Measurements from ENCODE around the gene MATN4. TPM values are rescaled to one million over a fixed set of nuclear protein-coding genes. Genes with fewer than 3 reads are reported as not detected.

MATN4 gene
- total and polyA plus RNA-seq, 2 of the 4 experiments (the other 2 are of a cell fraction): 0.12 TPM; not detected in 1

GRCh38 chr20:45339084-45339483 lies 31.0 kb upstream of the MATN4 start:
- Histone ChIP-seq H2AK5ac (ENCODE audit: low read depth, low read length) (peak overlapping the region; percentile 97), H2AFZ (replicated peaks; ENCODE audit: low read length, poor library complexity) (peak overlapping the region; percentile 8), H2AK9ac (replicated peaks; ENCODE audit: low read depth, low read length, poor library complexity) (peak overlapping the region; percentile 75), H2BK20ac (ENCODE audit: low read depth, low read length) (peak overlapping the region; percentile 89), H3K27me3 (ENCODE audit: control insufficient read depth, insufficient read depth, low read length) (no peaks in the 10 kb centered on the region), H4K91ac (ENCODE audit: insufficient read depth, low read depth, low read length) (peak overlapping the region; percentile 91), H3K9ac (ENCODE audit: low read depth, low read length) (peak overlapping the region; percentile 47; the same call in 1 of the 2 replicates), H3K36me3 (ENCODE audit: control insufficient read depth, insufficient read depth, low read length) (peaks cover 43% of the 10 kb centered on the region), H3K4me1 (ENCODE audit: control insufficient read depth, insufficient read depth, low read length) (peaks cover 64% of the 10 kb centered on the region), H4K20me1 (ENCODE audit: insufficient read depth, low read length) (peaks cover 46% of the 10 kb centered on the region), H3K14ac (replicated peaks; ENCODE audit: low read depth, low read length) (peak overlapping the region; percentile 74), H3K4me2 (ENCODE audit: low read depth, low read length) (no peak overlapping the region; the same call in 1 of the 2 replicates), H3K18ac (ENCODE audit: low read depth, low read length) (peak overlapping the region; percentile 81), H3K23ac (ENCODE audit: low read depth, low read length) (peak overlapping the region; percentile 90), H3K4me3 (ENCODE audit: insufficient read depth, low read depth, low read length) (no peak overlapping the region), H3K27ac (ENCODE audit: insufficient read depth, low read length) (peak overlapping the region; percentile 97), H3K56ac (ENCODE audit: extremely low read depth, insufficient read depth, low read length) (no peak overlapping the region), H2BK15ac (ENCODE audit: low read depth, low read length) (peak overlapping the region; percentile 63; the same call in 2 of the 3 replicates), H4K5ac (ENCODE audit: low read depth, low read length) (peak overlapping the region; percentile 74), H3K79me1 (ENCODE audit: low read depth in 1 of 2, low read length in 2 of 2) (peaks cover 36 to 92% of the 10 kb centered on the region in 2 experiments), H3K4ac (ENCODE audit: low read depth, low read length) (peak overlapping the region; percentile 98), H2BK120ac (ENCODE audit: low read depth, low read length) (peak overlapping the region; percentile 97), H3K9me1 (ENCODE audit: insufficient read depth, low read length) (peaks cover 48% of the 10 kb centered on the region), H4K8ac (ENCODE audit: low read depth in 2 of 2, low read length in 2 of 2) (peak overlapping the region; percentile 86 to 94), H2BK5ac (ENCODE audit: low read depth, low read length, poor library complexity, severe bottlenecking) (peak overlapping the region; percentile 95), H3K9me3 (ENCODE audit: control insufficient read depth, insufficient read depth, low read length) (no peaks in the 10 kb centered on the region)
- ChIA-PET CTCF (no interaction called here), POLR2A (ENCODE audit: unreplicated experiment) (no interaction called here)
- dilution Hi-C loops (cut with HindIII; ENCODE audit: low sequenced_read_pairs, unreplicated experiment) (no loop called here), in situ Hi-C loops (cut with MboI; ENCODE audit: low sequenced_read_pairs) (loop anchor here (25.0 kb wide), 1 partner anchor 573 kb away; the partner anchor contains the start of gene PLTP), intact Hi-C loops (cut with micrococcal nuclease) (loop anchor here (5.0 kb wide), 1 partner anchor 438 kb away; no protein-coding TSS in a partner anchor)
- BruUV-seq (replicated peaks): no TSS peak
- TF ChIP-seq RAD21 (IDR thresholded peaks at IDR 0.05; ENCODE audit: low read length) (no peak), RFX5 (IDR thresholded peaks at IDR 0.05; ENCODE audit: low read depth, low read length) (no peak), NFE2L2 (IDR thresholded peaks at IDR 0.05; ENCODE audit: low read depth, low read length) (no peak), BHLHE40 (IDR thresholded peaks at IDR 0.05; ENCODE audit: low read depth, low read length) (no peak), POLR2A (IDR thresholded peaks at IDR 0.05; ENCODE audit: low read depth, low read length) (no peak), RCOR1 (IDR thresholded peaks at IDR 0.05; ENCODE audit: insufficient replicate concordance, low read length) (no peak), MAFK (IDR thresholded peaks at IDR 0.05; ENCODE audit: low read depth, low read length) (no peak), CHD1 (IDR thresholded peaks at IDR 0.05; ENCODE audit: low read depth, low read length) (no peak), SMC3 (IDR thresholded peaks at IDR 0.05; ENCODE audit: low read depth, low read length) (no peak), MAZ (IDR thresholded peaks at IDR 0.05; ENCODE audit: borderline replicate concordance, low read depth, low read length) (no peak), MXI1 (IDR thresholded peaks at IDR 0.05; ENCODE audit: borderline replicate concordance, low read depth, low read length) (no peak)
- TF ChIP-seq, protein P1, sequence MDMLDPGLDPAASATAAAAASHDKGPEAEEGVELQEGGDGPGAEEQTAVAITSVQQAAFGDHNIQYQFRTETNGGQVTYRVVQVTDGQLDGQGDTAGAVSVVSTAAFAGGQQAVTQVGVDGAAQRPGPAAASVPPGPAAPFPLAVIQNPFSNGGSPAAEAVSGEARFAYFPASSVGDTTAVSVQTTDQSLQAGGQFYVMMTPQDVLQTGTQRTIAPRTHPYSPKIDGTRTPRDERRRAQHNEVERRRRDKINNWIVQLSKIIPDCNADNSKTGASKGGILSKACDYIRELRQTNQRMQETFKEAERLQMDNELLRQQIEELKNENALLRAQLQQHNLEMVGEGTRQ (IDR thresholded peaks at IDR 0.05; ENCODE audit: low read depth, low read length): no peak
- ATAC-seq (ENCODE audit: low read depth): no peak
- no peak for DNase-seq
- 100% methylated on average over 1 of the region's 6 CpGs; no CpG with 5 or more reads in 1 of the 2 experiments for WGBS, 2 experiments (ENCODE audit: extremely low coverage in 2 of 2, insufficient read length in 1 of 2)

Data from IMR-90 (cell line).